ENCODE results near the gene NKX2-8.

DNA sequence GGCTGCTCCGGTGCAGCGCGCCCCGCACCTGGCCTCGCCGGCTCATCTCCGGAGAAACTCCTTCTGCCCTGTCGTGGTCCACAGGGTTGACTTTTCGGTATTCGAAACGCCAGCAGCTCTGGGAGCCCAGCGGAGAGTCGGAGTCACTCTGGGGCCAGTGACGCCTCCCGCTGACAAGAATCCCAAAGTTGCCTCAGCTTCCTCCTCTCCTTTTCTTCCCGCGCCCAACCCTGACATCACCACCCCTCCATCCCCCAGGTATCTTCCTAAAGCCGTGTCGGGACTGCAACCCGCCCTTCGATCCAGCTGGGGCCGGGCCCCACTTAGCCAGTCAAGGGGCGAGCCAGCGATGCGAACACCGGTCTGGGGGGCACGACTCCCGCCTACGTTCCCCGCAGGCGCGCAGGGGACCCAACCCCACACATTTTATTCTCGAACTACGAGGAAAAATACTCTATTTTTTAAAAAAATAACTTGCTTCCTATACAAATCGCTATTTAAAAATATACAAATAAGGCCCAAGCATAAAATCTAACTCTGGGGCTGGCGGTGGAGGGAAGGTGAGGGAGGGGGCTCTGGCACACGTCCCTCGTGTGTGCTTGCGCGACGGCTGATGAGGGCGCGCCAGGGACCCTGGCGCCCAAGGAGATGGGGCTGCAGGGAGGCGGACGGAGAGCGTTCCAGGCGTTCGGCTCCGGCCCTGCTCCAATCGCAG lies 2.1 kb downstream of the NKX2-8 start:
- TF ChIP-seq, protein P1, sequence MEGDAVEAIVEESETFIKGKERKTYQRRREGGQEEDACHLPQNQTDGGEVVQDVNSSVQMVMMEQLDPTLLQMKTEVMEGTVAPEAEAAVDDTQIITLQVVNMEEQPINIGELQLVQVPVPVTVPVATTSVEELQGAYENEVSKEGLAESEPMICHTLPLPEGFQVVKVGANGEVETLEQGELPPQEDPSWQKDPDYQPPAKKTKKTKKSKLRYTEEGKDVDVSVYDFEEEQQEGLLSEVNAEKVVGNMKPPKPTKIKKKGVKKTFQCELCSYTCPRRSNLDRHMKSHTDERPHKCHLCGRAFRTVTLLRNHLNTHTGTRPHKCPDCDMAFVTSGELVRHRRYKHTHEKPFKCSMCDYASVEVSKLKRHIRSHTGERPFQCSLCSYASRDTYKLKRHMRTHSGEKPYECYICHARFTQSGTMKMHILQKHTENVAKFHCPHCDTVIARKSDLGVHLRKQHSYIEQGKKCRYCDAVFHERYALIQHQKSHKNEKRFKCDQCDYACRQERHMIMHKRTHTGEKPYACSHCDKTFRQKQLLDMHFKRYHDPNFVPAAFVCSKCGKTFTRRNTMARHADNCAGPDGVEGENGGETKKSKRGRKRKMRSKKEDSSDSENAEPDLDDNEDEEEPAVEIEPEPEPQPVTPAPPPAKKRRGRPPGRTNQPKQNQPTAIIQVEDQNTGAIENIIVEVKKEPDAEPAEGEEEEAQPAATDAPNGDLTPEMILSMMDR (conservative IDR thresholded peaks at IDR 0.05 in 1 of 2, IDR thresholded peaks at IDR 0.05 in 1 of 2; ENCODE audit: extremely low read depth in 1 of 2, insufficient read depth in 1 of 2, low read depth in 1 of 2, low read length in 2 of 2), result no peak
- TF ChIP-seq EZH2 (IDR thresholded peaks at IDR 0.05; ENCODE audit: borderline replicate concordance, low read length), result no peak

Data from mammary epithelial cell (primary cell).